OCI-M1 (cell line): ENCODE measurements around the gene IQGAP1.
A peak's percentile ranks its signal among the peaks of the same experiment; 100 is the strongest.

Experiments
- DNase-seq: peaks from one replicate; lab custom pipeline; 2025; lab: John Stamatoyannopoulos, UW

IQGAP1 gene

DNA sequence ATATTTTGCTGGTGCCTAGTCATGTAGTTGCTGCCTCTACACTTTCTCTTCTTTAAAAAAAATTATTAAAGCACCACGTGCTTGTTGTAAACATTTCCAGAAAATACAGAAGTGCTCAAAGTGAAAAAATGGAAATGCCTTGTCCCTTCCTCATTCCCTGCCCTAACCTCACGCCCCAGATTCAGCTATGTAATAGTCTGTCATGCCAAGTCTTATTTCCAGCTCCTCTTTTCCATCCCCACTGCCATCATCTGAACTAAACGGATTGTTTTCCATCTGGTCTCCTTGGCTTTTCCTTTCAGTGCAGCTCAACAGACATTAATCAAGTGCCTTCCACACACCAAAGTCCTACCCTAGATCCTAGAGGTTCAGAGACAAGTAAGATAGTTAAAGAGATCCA lies 20.5 kb upstream of the IQGAP1 start:
- no peak for DNase-seq

DNA sequence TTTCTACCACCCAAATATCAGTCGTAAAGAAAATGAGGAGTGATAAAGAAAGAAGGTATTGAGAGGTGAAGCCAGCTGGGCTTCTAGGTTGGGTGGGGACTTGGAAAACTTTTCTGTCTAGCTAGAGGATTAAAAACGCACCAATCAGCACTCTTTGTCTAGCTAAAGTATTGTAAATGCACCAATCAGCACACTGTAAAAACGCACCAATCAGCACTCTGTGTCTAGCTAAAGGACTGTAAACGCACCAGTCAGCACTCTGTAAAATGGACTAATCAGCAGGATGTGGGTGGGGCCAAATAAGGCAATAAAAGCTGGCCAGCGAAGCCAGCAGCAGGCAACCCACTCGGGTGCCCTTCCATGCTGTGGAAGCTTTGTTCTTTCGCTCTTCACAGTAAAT lies 13.0 kb upstream of the IQGAP1 start:
- DNase-seq, result no peak

DNA sequence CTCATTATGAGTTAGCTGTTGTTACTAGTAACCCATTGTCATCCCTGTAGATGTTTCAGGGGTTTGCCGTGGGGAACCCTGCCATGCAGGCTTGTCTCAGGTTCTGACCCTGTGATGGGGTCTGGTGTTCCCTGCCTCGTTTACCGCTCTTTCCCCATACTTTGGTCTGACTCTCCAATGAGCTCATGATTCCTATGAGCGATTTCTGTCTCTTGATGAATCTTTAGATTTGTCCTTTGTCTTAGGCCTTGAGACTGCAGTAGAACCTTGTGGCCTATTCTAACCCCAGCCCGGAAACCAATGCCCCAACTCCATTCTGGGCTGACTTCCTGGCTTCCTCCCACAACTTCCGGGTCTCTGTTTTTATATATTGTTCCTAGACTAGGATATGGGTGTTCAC lies 11.3 kb upstream of the IQGAP1 start:
- no peak for DNase-seq

DNA sequence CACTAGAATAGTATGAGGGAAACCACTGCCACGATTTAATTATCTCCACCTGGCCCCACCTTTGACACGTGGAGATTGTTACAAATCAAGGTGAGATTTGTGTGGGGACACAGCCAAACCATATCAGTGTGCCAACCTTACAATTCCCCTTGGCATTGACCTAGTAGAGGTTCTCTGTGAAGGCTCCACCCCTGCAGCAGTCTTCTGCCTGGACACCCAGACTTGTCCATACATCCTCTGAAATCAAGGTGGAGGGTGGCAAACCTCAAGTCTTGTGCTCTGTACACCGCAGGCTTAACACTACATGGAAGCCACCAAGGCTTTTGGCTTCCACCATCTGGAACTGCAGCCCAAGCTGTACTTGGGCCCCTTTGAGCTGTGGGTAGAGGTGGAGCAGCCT lies 8.8 kb upstream of the IQGAP1 start:
- no peak for DNase-seq

DNA sequence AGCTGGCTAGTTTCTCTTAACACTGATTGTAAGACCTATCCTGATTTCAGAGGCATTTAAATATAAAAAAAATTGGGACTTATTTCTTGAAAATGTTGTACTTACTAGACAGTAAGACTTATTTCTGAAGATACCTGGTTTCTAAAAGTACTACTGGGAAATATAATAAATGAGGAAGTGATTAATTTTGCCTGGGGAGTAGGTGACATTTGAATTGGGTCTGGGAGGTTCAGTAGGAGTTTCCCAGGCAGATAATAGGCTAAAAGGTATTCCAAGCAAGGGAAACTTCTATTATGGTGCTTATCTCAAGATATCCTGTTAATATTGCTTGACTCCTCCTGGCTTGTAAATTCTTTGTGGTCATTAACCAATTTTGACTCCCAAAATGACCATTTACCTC lies 6.5 kb upstream of the IQGAP1 start:
- no peak for DNase-seq

DNA sequence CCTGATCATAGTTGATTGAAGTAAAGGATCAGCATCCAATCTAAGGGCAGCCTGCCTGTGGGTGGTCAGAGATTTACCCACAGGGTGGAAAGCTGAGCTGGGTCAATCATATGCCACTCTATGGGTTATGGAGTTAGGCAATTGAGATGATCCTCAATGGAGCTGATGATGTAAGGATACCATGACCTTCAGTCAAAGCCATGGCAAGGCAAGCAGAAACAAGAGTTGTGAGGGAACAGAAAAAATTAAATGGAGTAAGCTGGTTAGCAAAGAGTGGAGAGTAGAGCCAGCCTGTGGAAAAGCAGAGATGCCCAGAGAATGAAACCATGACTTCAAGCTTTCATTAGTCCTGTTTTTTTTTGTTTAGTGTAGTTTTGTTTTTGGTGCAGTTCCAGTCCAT lies 5.7 kb upstream of the IQGAP1 start:
- DNase-seq, result no peak

DNA sequence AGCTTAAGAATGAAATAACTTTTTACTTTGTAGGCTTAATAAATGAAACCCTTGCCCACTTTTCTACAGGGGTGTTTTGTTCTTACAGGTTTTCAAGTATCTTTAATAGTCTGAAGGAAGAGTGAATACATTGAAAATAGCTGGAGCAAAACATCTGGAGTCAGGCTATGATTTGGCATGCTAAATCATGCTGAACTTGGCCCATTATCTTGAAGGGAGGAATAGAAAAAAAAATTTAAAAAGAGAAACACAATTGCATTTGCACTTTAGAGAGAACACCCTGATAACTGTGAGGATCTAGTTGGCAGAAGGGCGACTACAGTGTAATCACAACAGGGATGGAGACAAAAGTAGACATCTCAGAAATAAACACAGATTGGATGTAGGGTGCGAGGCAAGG lies 1.8 kb upstream of the IQGAP1 start:
- DNase-seq, result no peak

DNA sequence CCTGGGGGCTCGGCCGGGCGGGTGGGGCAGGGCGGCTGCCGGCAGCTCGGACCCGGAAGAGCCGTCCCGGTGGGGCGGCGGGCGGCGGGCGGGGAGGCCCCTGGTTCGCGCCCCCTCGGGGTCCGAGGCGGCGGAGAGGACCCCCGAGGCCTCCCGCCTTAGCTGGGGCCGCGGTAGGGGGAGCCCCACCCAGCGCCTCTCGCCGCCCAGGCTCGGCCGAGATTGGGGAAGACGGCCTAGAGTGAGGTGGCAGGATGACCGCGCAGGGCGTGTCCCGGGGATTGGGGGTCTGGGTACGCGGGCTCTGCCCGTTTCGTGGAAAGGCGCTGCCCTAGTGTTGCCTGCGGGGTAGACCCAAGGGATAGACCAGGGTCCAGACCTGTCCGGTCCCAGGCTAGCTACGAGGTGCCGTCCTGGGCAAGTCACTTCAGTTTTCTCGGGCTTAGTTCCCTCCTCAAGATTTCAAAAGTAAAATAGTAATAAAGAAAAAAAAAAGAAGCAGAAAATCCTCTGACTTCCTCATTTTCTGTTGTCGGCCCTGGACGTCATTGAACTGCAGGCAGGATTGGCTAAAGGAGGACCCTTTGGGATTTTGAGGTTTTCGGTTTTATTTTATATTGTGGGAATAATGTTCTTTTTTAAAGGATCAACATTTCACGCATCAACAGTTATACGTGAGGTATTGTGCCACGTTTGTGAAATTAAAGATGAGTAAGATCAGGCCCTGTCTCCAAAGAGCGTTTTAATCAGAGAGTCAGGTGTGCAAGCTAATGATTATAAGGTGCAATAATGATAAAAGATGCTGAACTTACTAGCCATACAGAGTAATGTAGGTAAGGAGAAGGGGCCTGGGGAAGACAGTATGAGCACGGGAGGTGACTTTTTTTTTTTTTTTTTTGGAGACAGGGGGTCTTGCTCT lies 679 bp downstream of the IQGAP1 start:
- peak; percentile 77 for DNase-seq

DNA sequence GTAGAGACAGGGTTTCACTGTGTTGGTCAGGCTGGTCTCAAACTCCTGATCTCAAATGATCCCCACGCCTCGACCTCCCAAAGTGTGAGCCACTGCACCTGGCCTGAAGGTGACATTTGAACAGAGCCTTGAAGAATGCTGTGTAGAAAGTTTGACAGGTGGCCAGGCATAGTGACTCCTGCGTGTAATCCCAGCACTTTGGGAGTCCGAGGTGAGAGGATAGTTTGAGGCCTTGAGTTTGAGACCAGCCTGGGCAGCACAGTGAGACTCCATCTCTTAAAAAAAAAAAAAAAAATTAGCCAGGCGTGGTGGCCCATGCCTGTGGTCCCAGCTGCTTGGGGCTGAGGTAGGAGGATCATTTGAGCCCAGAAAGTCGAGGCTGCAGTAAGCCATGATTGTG lies 1.5 kb downstream of the IQGAP1 start:
- DNase-seq, result no peak

DNA sequence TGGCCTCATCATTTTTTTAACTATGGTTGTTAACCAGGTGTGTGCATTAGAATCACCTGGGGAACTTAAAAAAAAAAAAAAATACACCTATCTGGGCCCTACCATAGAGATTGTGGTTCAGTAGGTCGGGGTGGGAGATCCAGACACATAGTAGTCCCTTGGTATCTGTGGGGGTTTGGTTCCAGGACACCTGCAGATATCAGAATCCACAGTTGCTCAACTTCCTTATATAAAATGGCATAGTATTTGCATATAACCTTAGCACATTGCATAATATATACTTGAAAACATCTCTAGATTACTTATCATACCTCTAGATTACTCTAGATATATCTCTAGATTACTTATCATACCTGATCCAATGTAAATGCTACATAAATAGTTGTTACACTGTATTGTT lies 5.0 kb downstream of the IQGAP1 start:
- DNase-seq, result no peak

DNA sequence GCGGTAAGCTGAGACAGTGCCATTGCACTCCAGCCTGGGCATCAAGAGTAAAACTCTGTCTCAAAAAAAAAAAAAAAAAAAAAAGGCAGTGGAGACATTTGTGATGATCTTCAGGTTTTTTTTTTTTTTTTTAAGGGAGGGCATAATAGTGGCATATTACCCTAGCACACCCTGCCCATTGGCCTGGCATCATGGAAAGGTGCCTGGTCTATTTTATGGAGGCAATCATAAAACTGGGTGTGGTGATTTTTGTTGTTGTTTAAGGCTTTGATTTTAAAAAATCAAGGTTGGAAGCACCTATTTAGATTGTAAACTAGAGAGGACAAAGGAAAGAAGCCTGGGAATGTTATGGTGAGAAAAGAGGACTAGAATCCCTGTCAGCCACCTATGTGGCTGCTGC lies 6.0 kb downstream of the IQGAP1 start:
- no peak for DNase-seq

DNA sequence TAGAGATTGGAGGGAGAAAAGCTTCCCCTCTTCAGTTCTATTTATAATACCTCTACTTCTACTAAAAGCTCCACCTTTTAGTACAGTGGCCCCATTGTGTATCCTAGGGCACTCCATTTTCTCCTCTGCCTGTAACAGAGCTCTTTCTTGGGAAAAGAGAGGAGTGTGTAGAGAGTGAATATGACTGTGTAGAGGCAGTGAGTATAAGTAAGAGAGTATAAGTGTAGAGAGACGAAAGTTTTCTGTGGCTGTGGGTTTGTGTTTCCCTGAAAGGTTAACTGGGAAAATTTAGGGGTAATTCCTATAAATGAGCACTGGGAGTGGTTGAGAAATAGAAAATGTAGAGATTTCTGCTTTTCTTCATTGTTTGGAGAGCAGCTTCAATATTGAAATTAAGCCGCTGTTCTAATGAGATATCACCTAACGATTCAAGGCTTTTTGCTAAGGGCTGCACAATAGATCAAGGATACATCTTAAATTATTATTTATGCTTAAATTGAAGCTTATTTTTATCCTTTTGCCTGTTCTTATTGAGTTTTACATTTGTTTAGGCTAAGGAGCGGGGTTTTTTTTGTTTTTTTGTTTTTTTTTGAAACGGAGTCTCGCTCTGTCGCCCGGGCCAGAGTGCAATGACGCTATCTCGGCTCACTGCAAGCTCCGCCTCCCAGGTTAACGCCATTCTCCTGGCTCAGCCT lies 6.9 kb downstream of the IQGAP1 start:
- DNase-seq, result no peak

DNA sequence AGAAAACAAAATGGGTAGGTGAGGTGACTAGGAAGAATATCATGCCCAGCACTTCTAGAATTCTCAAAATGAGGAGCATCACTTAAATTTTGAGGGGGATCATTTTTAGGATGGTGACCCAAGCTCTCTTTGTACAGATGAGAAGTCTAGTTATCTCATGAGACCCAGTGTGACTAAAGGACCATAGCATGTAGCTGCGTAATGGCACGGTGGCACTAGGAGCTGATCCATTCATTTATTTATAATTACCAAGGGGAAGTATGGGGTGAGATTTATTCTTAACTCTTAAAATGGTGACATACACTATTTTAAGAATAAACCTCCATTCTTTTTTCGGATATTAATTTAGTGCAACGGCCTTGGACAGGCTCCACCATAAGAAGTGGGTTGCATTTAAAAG lies 8.3 kb downstream of the IQGAP1 start:
- DNase-seq, result no peak

DNA sequence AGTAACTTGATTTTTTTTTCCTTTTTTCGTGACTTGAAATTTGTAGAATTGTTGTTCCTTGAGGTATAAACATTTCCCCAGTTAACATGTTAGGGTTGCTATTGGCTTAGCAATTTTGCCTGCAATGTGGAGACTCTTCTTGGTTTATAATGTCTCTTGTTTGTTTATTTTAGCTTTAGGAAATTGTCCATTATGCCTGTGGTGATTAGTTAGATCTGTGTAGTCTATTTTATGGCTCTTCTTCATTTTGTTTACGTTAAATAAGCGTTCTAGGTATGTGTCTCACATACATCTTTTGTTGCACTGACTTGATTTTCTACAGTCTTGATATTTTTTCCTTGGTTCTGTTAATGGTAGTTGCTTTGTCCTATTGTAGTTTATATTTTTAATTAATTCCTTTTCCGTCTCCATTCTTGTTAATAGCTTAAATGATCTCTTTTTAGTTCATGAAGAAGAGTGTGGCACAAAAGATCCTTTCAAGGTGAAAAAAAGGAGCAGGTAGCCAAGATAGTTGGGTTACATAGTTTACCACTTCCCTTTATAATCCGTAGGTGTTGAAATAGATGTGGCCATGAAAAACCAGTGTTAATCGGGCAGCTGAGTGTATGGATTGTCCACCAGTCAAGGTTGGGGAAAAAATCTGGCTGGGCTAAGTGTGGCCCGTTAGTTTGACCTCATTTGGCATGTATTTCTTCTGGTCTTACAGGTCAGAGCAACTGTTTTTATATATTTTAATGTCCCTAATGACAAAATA lies 12.1 kb downstream of the IQGAP1 start:
- peak; percentile 48 for DNase-seq

DNA sequence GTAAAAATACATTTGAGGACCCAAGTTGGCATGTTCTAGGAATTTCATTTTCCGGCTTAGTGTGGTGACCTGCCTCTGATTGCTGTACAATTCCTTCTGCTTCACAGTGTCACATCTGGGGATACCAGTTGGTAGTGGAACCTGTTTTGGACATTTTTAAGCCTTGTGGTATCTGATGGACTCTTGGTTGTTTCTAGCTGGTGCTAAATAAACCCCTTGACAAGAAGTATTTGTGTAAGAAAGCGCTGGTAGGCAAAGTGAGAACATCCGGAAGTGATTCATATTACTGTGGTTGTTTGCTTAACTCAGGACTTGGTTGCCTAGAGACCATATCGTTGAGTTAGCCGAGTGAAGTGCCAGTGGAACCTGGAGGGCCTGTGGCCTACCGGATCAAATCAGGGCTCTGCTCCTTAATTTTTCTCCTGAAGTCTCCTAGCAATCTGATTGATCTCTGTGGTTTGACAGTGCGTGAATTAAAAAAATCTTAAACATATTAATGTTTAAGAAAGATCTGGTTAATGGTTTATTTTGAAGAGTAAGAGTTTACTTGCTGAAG lies 12.8 kb downstream of the IQGAP1 start:
- DNase-seq, result peak; percentile 89

DNA sequence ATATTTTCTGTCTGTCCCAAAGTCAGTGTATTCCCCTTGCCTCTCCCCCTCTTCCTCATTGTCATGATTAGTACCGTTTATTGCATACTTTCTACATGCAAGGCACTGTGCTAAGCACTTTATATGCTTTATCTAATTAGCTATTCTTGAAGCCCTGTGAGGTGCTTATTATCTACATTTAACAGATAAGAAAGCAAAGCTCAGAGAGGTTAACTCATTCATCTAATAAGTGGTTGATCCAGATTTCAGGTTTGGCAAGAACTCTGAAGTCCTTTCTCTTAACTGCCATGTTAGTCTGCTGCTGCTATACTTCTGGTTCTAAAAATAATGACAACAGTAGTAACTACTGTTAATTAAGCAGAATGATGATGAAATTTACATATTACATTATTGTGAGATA lies 13.5 kb downstream of the IQGAP1 start:
- DNase-seq, result no peak

DNA sequence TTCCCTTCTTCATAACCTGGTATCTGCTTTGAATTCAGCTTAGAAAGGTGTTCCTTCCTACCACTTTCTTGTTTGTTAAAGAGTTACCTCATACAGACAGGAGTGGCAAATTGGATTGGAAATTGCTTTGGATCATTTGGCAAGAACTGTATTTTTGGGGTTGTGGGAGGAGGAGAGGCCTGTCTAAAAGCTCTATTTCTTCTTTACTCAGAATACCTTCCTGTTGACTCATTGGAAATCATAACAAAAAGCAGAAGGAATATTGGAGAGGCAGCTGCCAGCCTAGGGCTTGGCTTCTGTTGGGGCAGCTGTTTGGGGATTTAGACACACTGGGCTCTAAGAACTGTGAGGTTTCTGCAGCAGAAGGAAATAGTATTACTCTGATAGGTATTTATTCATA lies 14.2 kb downstream of the IQGAP1 start:
- DNase-seq, result peak; percentile 6

DNA sequence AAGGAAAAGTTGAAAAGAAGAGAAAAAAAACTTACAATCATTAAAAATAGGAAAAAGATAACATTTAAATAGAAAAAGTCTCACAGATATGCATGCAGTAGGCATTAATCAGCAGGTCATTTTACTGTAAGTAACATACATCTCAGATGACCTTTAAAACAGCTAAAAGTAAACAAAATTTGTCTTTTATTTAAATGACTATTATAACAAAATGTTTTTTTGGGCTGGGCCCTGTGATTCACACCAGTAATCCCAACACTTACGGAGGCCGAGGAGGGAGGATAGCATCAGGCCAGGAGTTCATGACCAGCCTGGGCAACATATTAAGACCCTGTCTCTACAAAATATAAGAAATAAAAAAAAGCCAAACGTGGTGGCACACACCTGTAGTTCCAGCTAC lies 14.7 kb downstream of the IQGAP1 start:
- no peak for DNase-seq

DNA sequence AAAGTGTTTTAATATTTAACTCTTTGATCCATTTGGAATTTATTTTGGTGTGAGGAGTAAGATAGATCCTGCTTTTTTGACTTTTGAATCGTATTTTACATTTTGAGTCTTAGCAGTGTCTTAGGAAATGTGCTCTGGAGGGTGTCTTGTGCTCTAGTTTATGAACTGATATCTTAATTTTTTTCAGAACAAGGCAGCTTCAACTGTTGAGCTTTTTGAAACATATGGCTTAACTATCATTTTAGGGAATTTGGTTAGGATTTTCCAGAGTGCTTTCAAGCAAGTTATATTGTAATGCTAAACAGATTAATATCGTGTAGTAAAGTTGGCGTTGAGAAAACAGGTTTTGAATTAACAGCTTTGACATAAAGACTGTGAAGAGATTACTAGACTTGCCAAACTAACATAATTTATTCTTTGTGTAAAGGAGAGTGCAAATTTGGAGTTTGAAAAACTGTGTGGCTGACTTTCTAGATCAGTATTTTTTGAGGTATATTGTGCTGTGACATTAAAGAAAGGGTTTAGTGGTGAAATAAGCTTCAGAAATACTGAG lies 17.1 kb downstream of the IQGAP1 start:
- no peak for DNase-seq

DNA sequence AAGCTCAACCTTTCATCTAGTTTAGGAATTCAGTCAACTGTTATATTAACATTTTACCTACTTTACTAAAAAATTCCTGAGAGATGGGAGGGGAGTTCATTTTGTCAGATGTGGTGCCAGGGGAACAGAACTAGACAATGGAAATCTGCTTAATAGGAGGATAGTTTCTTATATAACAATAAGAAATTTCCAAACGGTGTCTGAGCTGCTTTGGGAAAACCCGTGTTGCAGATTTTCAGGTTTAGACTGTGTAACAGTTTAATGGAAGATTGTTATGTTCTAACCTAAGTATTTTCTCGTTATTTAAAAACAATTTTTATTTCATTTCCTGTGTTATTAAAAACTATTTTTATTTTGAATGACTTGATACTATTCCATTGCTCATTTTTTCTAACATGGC lies 19.3 kb downstream of the IQGAP1 start:
- DNase-seq, result no peak

DNA sequence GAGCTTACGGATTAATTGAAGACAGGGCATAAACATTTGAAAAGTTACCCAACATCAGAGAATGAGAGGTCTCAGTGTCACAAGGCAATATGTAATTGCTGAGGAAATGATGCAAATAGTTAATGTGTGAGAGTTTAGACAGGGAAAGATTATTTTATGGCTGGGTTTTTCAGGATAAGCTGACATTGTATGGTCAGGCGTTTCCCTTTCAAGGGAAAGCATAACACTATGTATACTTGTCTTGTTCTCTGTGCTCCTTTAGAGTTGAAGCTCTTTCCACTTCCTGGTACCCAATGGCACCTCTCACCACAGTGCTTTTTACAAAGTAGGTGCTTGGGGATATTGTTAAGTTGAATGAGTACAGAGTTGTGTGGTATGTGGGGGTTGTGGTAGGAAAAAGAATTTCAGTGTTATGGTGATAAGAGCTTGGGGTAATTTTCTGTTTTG lies 19.9 kb downstream of the IQGAP1 start:
- DNase-seq, result peak; percentile 28

DNA sequence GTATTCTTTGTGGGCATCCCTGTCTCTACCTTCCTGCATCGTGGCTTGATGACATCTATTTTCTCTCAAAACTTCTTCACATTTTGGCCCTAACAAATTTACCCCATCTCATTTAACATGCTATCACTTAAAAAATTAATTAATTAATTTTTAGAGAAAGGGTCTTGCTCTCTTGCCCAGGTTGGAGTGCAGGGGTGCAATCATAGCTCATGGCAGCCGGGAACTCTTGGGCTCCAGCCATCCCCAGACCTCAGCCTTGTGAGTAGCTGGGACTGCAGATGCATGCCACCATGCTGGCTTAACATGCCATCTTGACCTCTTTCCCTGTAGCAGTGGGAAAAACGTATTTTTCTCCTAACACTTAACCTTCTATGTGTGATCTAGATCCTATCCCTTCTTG lies 20.6 kb downstream of the IQGAP1 start:
- no peak for DNase-seq
